ENCODE results near the gene WBP2NL. TPM values are rescaled to one million over a fixed set of nuclear protein-coding genes. Genes with fewer than 3 reads are reported as not detected.

Gene WBP2NL
- total RNA-seq, 1 experiment from 2014 or later, result 0.22 TPM

DNA sequence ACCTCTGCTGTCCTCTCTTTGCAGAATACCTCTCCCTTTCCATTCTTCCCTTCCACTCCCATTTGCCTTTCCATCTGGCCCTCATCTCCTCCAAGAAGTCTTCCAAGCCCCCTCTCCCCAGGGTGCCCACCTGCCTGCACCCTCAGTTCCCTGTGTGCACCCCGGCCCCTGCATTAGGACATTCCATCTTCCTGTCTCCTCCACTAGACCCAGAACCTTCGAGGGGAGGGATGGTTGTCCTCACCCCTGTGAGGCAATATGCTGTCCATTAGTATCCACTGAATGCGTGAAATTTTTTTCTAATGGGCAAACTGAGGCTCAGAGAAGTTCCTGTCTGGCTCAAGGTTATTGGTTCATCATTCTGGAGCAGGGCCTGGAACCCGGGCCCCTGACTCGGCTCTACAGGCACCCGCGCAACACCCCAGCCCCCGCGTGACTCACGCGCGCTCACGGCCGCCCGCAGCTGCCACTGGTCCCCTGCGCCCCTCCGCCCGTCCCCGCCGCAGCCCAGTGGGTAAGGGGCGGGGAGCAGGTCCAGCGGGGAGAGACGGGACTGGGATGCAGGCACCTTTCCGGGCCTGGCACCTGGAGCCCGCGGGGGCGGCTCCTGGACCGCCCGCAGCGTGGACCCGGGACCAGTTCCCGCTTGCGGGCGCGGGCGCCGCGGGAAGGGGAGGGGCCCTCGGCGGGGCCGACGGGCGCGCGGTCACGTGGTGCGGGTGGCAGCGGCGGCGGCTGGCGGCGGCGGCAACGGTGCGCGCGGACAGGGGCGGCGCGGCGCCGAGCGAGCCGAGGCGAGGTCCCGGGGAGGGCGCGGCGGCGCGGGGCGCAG is 22.3 kb upstream of the WBP2NL start:
- Histone ChIP-seq H4K5ac (ENCODE audit: insufficient read length, low read depth, low read length) (no peak overlapping the region), H3K14ac (ENCODE audit: insufficient read depth, low read length) (no peak overlapping the region), H3K4ac (ENCODE audit: low read depth, low read length) (no peak overlapping the region), H2BK120ac (ENCODE audit: low read depth, low read length, poor library complexity, severe bottlenecking) (no peak overlapping the region), H3T11ph (ENCODE audit: low read length) (no peak overlapping the region), H2BK20ac (ENCODE audit: low read depth, low read length, poor library complexity, severe bottlenecking) (no peak overlapping the region), H4K91ac (ENCODE audit: insufficient read length, low read depth, low read length) (no peak overlapping the region), H3K79me2 (ENCODE audit: insufficient read depth, low read length) (no peaks in the 10 kb centered on the region), H3K23ac (ENCODE audit: insufficient read length, low read depth, low read length) (no peak overlapping the region), H3K27me3 (ENCODE audit: insufficient read depth, low read length) (peaks cover 18% of the 10 kb centered on the region), H3K79me1 (ENCODE audit: insufficient read depth, low read depth, low read length, poor library complexity, severe bottlenecking) (no peaks in the 10 kb centered on the region), H3K18ac (ENCODE audit: insufficient read length, low read depth, low read length) (no peak overlapping the region), H3K4me1 (ENCODE audit: insufficient read depth, low read length) (peaks cover 4% of the 10 kb centered on the region), H4K8ac (replicated peaks; ENCODE audit: insufficient read length, low read depth, low read length) (no peak overlapping the region), H2AK5ac (ENCODE audit: insufficient read length, low read length) (no peak overlapping the region), H3K27ac (ENCODE audit: insufficient read length, low read depth, low read length) (no peak overlapping the region), H2BK12ac (ENCODE audit: insufficient read length, low read depth, low read length) (no peak overlapping the region), H2BK5ac (ENCODE audit: insufficient read length, low read length) (no peak overlapping the region), H3K4me2 (ENCODE audit: insufficient read depth, insufficient read length, low read length) (peak overlapping the region; percentile 53), H4K20me1 (ENCODE audit: control insufficient read depth, insufficient read depth, insufficient read length) (no peaks in the 10 kb centered on the region), H3K9me3 (ENCODE audit: control insufficient read depth, low read depth, low read length) (no peaks in the 10 kb centered on the region), H3K56ac (ENCODE audit: insufficient read length, low read depth, low read length) (no peak overlapping the region), H2BK15ac (ENCODE audit: low read depth, low read length) (no peak overlapping the region), H2AFZ (ENCODE audit: low read length) (no peak overlapping the region), H3K9ac (ENCODE audit: extremely low read depth, insufficient read length, low read length) (no peak overlapping the region), H3K23me2 (ENCODE audit: insufficient read length, low read depth, low read length, poor library complexity, severe bottlenecking) (peaks cover 11% of the 10 kb centered on the region)
- peak overlapping the region; percentile 56 to 82 for H3K4me3 Mint-ChIP-seq
- no peak overlapping the region; a peak in 1 of 7 replicates for H3K27ac Mint-ChIP-seq
- H3K36me3 Mint-ChIP-seq (ENCODE audit: insufficient read depth in 1 of 3, low read depth in 3 of 3), result peaks cover 0 to under 1% (median 0%) of the 10 kb centered on the region in 3 experiments; a peak in 2 of 7 replicates
- H3K27me3 Mint-ChIP-seq (ENCODE audit: low read depth), result peaks cover 76% of the 10 kb centered on the region
- H3K4me1 Mint-ChIP-seq, result peaks cover 25 to 26% of the 10 kb centered on the region in 2 experiments
- DNase-seq, result no peak
- no CpG with 5 or more reads among the region's 72 CpGs for WGBS (ENCODE audit: extremely low coverage, insufficient read length, low lambda C conversion rate)
- no peaks in the 10 kb centered on the region; a peak in 2 of 5 replicates for H3K9me3 Mint-ChIP-seq
- TF ChIP-seq CTCF (conservative IDR thresholded peaks at IDR 0.05), result no peak
